Mesothelial cell of epicardium (in vitro differentiated cells): ENCODE results near the gene KCTD19. TPM values are rescaled to one million over a fixed set of nuclear protein-coding genes. Genes with fewer than 3 reads are reported as not detected.

Experiments
- DNase-seq, 2 experiments: peaks; one replicate each; pipeline ENCODE4 v3.0.0; 2021; ENCODE audit warnings: low spot score in 2 of 2; ENCODE audit not compliant: unreplicated experiment in 2 of 2
- H3K27ac Mint-ChIP-seq: 2 replicates; pipeline ENCODE4 v1.8.0; 2021; ENCODE audit warnings: mixed read lengths
- H3K27me3 Mint-ChIP-seq: 2 replicates; pipeline ENCODE4 v1.8.0; 2021; ENCODE audit warnings: low read depth, mixed read lengths
- H3K36me3 Mint-ChIP-seq: 2 replicates; pipeline ENCODE4 v1.8.0; 2021; ENCODE audit warnings: mixed read lengths
- H3K4me1 Mint-ChIP-seq: 2 replicates; pipeline ENCODE4 v1.8.0; 2021; ENCODE audit warnings: mixed read lengths
- H3K4me3 Mint-ChIP-seq: 2 replicates; pipeline ENCODE4 v1.8.0; 2021; ENCODE audit warnings: mild to moderate bottlenecking, moderate library complexity, mixed read lengths
- H3K9me3 Mint-ChIP-seq: 2 replicates; pipeline ENCODE4 v1.8.0; 2021; ENCODE audit warnings: mixed read lengths
- CTCF ChIP-seq: fragments of 200-600 bp; sonication (generic); IDR thresholded peaks from one replicate; pipeline ENCODE4 v1.5.0; 2021; ENCODE audit warnings: antibody characterized with exemption; ENCODE audit not compliant: unreplicated experiment
- total RNA-seq: library from RNA; stranded (reverse); gene quantifications from 3 replicates; pipeline ENCODE4 v1.2.1, GENCODE V29; 2021

KCTD19 gene
- total RNA-seq, 1 donor from 2014 or later: 1.1 TPM

- TF ChIP-seq CTCF: no peak
- no peak overlapping the region for H3K4me3 Mint-ChIP-seq
- DNase-seq: no peak
- no peaks in the 10 kb centered on the region for H3K36me3 Mint-ChIP-seq
- no peaks in the 10 kb centered on the region for H3K9me3 Mint-ChIP-seq
- peaks cover 4% of the 10 kb centered on the region for H3K27me3 Mint-ChIP-seq
- H3K27ac Mint-ChIP-seq: peak overlapping the region; percentile 68
- peaks cover 12% of the 10 kb centered on the region for H3K4me1 Mint-ChIP-seq
These were observed 14.7 kb downstream of the KCTD19 start for GRCh38 chr16:67311607-67312488.

- Mint-ChIP-seq H3K27me3 (peaks cover 4% of the 10 kb centered on the region), H3K4me3 (no peak overlapping the region), H3K36me3 (no peaks in the 10 kb centered on the region), H3K9me3 (no peaks in the 10 kb centered on the region), H3K27ac (no peak overlapping the region), H3K4me1 (peaks cover 12% of the 10 kb centered on the region)
- no peak for TF ChIP-seq CTCF
- DNase-seq: no peak
These were observed 16.0 kb downstream of the KCTD19 start for GRCh38 chr16:67310561-67310960.

GRCh38 chr16:67305216-67306071, 21.1 kb downstream of the KCTD19 start:
- H3K36me3 Mint-ChIP-seq: no peaks in the 10 kb centered on the region
- TF ChIP-seq CTCF: no peak
- H3K4me3 Mint-ChIP-seq: no peak overlapping the region
- H3K4me1 Mint-ChIP-seq: peaks cover 11% of the 10 kb centered on the region
- DNase-seq: no peak
- no peaks in the 10 kb centered on the region for H3K9me3 Mint-ChIP-seq
- H3K27me3 Mint-ChIP-seq: peaks cover 4% of the 10 kb centered on the region
- no peak overlapping the region for H3K27ac Mint-ChIP-seq

- no peak for DNase-seq
- Mint-ChIP-seq H3K27me3 (peaks cover 6% of the 10 kb centered on the region), H3K27ac (no peak overlapping the region), H3K4me1 (peaks cover 11% of the 10 kb centered on the region), H3K36me3 (no peaks in the 10 kb centered on the region), H3K4me3 (no peak overlapping the region), H3K9me3 (no peaks in the 10 kb centered on the region)
- TF ChIP-seq CTCF: no peak
These were observed 22.5 kb downstream of the KCTD19 start for GRCh38 chr16:67304020-67304419.

GRCh38 chr16:67302970-67303369, 23.6 kb downstream of the KCTD19 start:
- Mint-ChIP-seq H3K9me3 (no peaks in the 10 kb centered on the region), H3K27ac (no peak overlapping the region), H3K4me3 (no peak overlapping the region), H3K36me3 (no peaks in the 10 kb centered on the region), H3K4me1 (peaks cover 11% of the 10 kb centered on the region), H3K27me3 (peaks cover 8% of the 10 kb centered on the region)
- TF ChIP-seq CTCF: no peak
- no peak for DNase-seq
